Thoracic aorta (tissue), 2 donors: Measurements from ENCODE around the gene IL22RA2. TPM values are rescaled to one million over a fixed set of nuclear protein-coding genes. Genes with fewer than 3 reads are reported as not detected.

ENCODE experiments used
- ATAC-seq: fragments of 150-250 bp; one replicate; pipeline ENCODE4 v1.8.0; 2017; ENCODE audit warnings: low read depth; ENCODE audit not compliant: insufficient number of reproducible peaks, low FRiP score
- DNase-seq: peaks from one replicate; pipeline ENCODE4 v3.0.0-alpha.2; 2020; ENCODE audit warnings: low spot score
- H3K27ac ChIP-seq, 2 donors: fragments of 200-600 bp; sonication (generic); 1 replicate in 1 of 2; 2 replicates in 1 of 2; pipeline ENCODE4 v1.5.1; 2016; ENCODE audit warnings: mild to moderate bottlenecking in 2 of 2, moderate library complexity in 2 of 2
- H3K27me3 ChIP-seq: fragments of 200-600 bp; sonication (generic); replicated peaks from 2 replicates; pipeline ENCODE4 v1.6.0; 2016; ENCODE audit warnings: mild to moderate bottlenecking; ENCODE audit not compliant: insufficient read depth
- H3K36me3 ChIP-seq: fragments of 200-600 bp; sonication (generic); one replicate; pipeline ENCODE4 v1.5.1; 2016
- H3K4me1 ChIP-seq, 2 donors: fragments of 200-600 bp; sonication (generic); 1 replicate in 1 of 2; 2 replicates in 1 of 2; pipeline versions ENCODE4 v1.5.1 to v1.6.0; 2016; ENCODE audit warnings: low read depth in 2 of 2, mild to moderate bottlenecking in 1 of 2; ENCODE audit not compliant: control insufficient read depth in 1 of 2
- H3K4me3 ChIP-seq: fragments of 200-600 bp; sonication (generic); 2 replicates; pipeline ENCODE4 v1.5.1; 2016; ENCODE audit warnings: mild to moderate bottlenecking
- H3K9me3 ChIP-seq: fragments of 200-600 bp; sonication (generic); 2 replicates; pipeline ENCODE4 v1.5.1; 2016
- total RNA-seq, 2 donors: library from RNA; depleted of rRNA; stranded (reverse); fragments of >200 nt; gene quantifications; one replicate each; pipeline versions ENCODE4 v1.1.0 to v1.2.3, GENCODE V29; 2016
- TF ChIP-seq, protein P1 (sequence below): fragments of 200-600 bp; sonication (generic); IDR thresholded peaks from one replicate; pipeline ENCODE4 v1.5.1; 2019; ENCODE audit warnings: antibody characterized with exemption

Gene IL22RA2
- total RNA-seq, 2 donors from 2014 or later = not detected

DNA sequence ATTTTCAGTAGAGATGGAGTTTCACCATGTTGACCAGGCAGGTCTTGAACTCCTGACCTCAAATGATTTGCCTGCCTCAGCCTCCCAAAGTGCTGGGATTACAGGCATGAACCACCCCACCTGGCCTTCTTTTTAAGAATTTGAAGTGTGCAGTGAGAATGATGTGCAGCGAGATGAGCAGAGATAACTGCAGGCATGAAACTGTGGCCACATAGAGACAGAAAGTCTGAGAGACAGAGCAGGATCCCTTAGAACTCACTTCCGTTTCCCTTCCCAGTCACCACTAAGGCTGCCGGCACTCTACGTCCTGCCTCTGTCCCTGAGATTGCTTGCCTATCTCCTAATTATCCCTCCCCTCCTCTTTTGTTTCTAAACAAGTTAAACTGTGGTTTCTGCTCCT is 27.2 kb downstream of the IL22RA2 start:
- TF ChIP-seq, protein P1, sequence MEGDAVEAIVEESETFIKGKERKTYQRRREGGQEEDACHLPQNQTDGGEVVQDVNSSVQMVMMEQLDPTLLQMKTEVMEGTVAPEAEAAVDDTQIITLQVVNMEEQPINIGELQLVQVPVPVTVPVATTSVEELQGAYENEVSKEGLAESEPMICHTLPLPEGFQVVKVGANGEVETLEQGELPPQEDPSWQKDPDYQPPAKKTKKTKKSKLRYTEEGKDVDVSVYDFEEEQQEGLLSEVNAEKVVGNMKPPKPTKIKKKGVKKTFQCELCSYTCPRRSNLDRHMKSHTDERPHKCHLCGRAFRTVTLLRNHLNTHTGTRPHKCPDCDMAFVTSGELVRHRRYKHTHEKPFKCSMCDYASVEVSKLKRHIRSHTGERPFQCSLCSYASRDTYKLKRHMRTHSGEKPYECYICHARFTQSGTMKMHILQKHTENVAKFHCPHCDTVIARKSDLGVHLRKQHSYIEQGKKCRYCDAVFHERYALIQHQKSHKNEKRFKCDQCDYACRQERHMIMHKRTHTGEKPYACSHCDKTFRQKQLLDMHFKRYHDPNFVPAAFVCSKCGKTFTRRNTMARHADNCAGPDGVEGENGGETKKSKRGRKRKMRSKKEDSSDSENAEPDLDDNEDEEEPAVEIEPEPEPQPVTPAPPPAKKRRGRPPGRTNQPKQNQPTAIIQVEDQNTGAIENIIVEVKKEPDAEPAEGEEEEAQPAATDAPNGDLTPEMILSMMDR = no peak
- Histone ChIP-seq H3K36me3 (no peaks in the 10 kb centered on the region), H3K4me3 (no peak overlapping the region), H3K27me3 (no peaks in the 10 kb centered on the region), H3K9me3 (no peaks in the 10 kb centered on the region), H3K4me1 (no peaks in the 10 kb centered on the region), H3K27ac (no peak overlapping the region)
- no peak for DNase-seq
- no peak for ATAC-seq

DNA sequence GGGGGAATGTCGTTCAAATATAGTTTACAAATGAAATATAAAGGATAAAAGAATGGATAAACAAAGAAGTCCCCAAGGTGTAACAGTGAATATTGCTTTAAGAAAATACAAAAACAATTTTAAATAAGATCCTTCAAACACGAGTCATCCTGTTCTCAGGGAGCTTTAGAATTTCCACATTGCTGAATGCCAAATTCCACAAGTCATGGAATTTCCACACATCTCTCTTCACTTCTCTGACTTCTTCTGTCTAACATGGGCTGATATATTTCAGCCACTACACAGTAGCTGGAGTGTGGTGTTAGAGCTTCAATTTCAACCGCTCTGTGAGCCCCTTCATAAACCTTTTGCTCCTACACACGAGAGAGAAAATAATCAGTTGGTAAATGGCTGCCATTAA is 28.0 kb downstream of the IL22RA2 start:
- Histone ChIP-seq H3K4me3 (no peak overlapping the region), H3K36me3 (no peaks in the 10 kb centered on the region), H3K27me3 (no peaks in the 10 kb centered on the region), H3K9me3 (no peaks in the 10 kb centered on the region), H3K4me1 (no peaks in the 10 kb centered on the region), H3K27ac (no peak overlapping the region)
- TF ChIP-seq, protein P1 = no peak
- DNase-seq = no peak
- ATAC-seq = no peak

DNA sequence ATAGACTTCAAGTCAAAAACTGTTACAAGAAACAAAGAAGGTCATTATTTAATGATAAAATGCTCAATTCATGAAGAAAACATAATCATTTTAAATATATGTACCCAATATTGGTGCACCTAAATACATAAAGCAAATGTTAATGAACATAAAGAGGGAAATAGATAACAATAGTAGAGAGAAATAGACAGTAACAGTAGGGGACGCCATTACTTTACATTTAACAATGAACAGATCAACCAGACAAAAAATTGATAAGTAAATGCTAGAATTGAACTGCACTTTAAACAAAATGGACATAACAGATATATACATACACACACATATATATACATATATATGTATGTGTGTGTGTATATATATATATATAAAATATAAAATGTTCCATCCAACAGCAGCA is 37.4 kb downstream of the IL22RA2 start:
- DNase-seq (no peak), ATAC-seq (no peak)
- Histone ChIP-seq H3K9me3 (peaks cover 9% of the 10 kb centered on the region), H3K27me3 (no peaks in the 10 kb centered on the region), H3K4me1 (no peaks in the 10 kb centered on the region), H3K36me3 (no peaks in the 10 kb centered on the region), H3K27ac (no peak overlapping the region), H3K4me3 (no peak overlapping the region)
- TF ChIP-seq, protein P1 = no peak

DNA sequence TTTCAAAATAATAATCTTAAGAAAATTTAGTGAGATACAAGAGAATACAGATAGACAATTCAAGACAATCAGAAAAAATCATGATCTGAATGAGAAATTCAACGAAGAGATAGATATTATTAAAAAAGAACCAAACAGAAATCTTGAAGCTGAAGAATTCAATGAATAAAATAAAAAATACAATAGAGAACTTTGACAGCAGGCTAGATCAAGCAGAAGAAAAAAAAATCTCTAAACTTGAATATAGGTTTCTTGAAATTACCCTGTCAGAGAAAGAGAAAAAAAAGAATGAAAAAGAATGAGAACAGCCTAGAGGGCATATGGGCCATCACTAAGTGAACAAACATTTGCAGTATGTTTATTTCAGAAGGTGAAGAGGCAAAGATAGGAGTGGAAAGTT is 39.0 kb downstream of the IL22RA2 start:
- H3K27ac ChIP-seq = no peak overlapping the region
- H3K36me3 ChIP-seq = no peaks in the 10 kb centered on the region
- H3K4me3 ChIP-seq = no peak overlapping the region
- ATAC-seq = no peak
- peaks cover 9% of the 10 kb centered on the region for H3K9me3 ChIP-seq
- H3K27me3 ChIP-seq = no peaks in the 10 kb centered on the region
- DNase-seq = no peak
- no peaks in the 10 kb centered on the region for H3K4me1 ChIP-seq
- TF ChIP-seq, protein P1 = no peak

DNA sequence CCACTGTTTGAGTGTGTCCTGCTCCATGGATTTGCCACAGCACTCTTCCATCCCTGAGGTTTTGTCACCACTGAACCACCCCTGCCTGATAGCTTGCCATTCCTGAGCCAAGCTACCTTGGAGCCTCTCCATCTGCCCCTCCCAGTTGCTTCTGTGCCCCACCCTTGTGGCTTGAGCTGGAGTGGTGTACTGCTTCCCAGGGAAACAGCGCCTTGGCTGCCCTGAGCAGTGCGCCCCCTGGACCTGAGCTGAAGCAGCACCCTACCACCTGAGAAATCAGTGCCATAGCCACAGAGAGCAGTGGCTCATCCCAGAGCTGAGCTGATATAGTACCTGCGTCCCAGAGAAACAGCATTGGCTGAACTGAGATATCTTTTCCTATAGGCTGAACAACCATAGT is 40.3 kb downstream of the IL22RA2 start:
- no peak for ATAC-seq
- H3K4me3 ChIP-seq = no peak overlapping the region
- TF ChIP-seq, protein P1 = no peak

More for the DNA sequence above, 40.3 kb downstream of the IL22RA2 start:
- H3K4me1 ChIP-seq = no peaks in the 10 kb centered on the region
- no peaks in the 10 kb centered on the region for H3K27me3 ChIP-seq
- H3K9me3 ChIP-seq = peaks cover 9% of the 10 kb centered on the region
- no peaks in the 10 kb centered on the region for H3K36me3 ChIP-seq
- no peak for DNase-seq
- no peak overlapping the region for H3K27ac ChIP-seq
